GM19035 (cell line): ENCODE results near the gene BSND.

Source experiments
- ATAC-seq: cut with Tn5 transposase; IDR thresholded peaks from one replicate; pipeline ENCODE4 v1.9.1; 2021; ENCODE audit not compliant: unreplicated experiment

The BSND gene

GRCh38 chr1:55045430-55045829 is 46.7 kb downstream of the BSND start:
- ATAC-seq = no peak

GRCh38 chr1:55046871-55047270 is 48.1 kb downstream of the BSND start:
- ATAC-seq = no peak

- ATAC-seq = no peak
Measured at GRCh38 chr1:55047611-55048010, 48.9 kb downstream of the BSND start.

- no peak for ATAC-seq
Measured at GRCh38 chr1:55048453-55049270, 49.9 kb downstream of the BSND start.

- no peak for ATAC-seq
Measured at GRCh38 chr1:55049271-55049913, 50.7 kb downstream of the BSND start.

- ATAC-seq = no peak
Measured at GRCh38 chr1:55049914-55050278, 51.2 kb downstream of the BSND start.

- ATAC-seq = no peak
Measured at GRCh38 chr1:55050283-55050682, 51.5 kb downstream of the BSND start.

- ATAC-seq = no peak
Measured at GRCh38 chr1:55051169-55051568, 52.4 kb downstream of the BSND start.

GRCh38 chr1:55051621-55052020 is 52.9 kb downstream of the BSND start:
- no peak for ATAC-seq

GRCh38 chr1:55052221-55053142 is 53.7 kb downstream of the BSND start:
- ATAC-seq = no peak

GRCh38 chr1:55053265-55053954 is 54.7 kb downstream of the BSND start:
- ATAC-seq = no peak

GRCh38 chr1:55054396-55054795 is 55.7 kb downstream of the BSND start:
- ATAC-seq = no peak

GRCh38 chr1:55055084-55055882 is 56.5 kb downstream of the BSND start:
- no peak for ATAC-seq

- no peak for ATAC-seq
Measured at GRCh38 chr1:55055951-55056631, 57.4 kb downstream of the BSND start.

GRCh38 chr1:55056632-55056992 is 57.9 kb downstream of the BSND start:
- no peak for ATAC-seq

- ATAC-seq = no peak
Measured at GRCh38 chr1:55057270-55057955, 58.7 kb downstream of the BSND start.

- ATAC-seq = no peak
Measured at GRCh38 chr1:55057956-55058298, 59.2 kb downstream of the BSND start.

- no peak for ATAC-seq
Measured at GRCh38 chr1:55059302-55060132, 60.8 kb downstream of the BSND start.
